HepG2 (cell line): Measurements from ENCODE around the gene TC2N. TPM values are rescaled to one million over a fixed set of nuclear protein-coding genes. Genes with fewer than 3 reads are reported as not detected.

Source experiments
- ATAC-seq: fragments of 200-7000 bp; cut with Tn5 transposase; 3 replicates; pipeline ENCODE4 v1.9.1; 2020; ENCODE audit warnings: mild to moderate bottlenecking, moderate library complexity
- BruUV-seq: library from RNA; stranded (reverse); fragments of 400-500 nt; replicated peaks from 2 replicates; lab custom pipeline; 2021; lab: Mats Ljungman, UMichigan
- CTCF ChIA-PET: fragments of 300-600 bp; formaldehyde crosslinking; extraction: SDS; loops from one replicate; lab custom pipeline; 2021; ENCODE audit warnings: low total read pairs, inconsistent platforms, low intra/inter-chr PET ratio; lab: Yijun Ruan, JAX
- POLR2A ChIA-PET: fragments of 350-600 bp; sonication (Branson Sonifier 250); formaldehyde crosslinking; loops from one replicate; lab custom pipeline; 2020; ENCODE audit warnings: antibody characterized with exemption, inconsistent platforms; lab: Yijun Ruan, JAX
- DNase-seq: peaks from one replicate; pipeline ENCODE4 v3.0.0-alpha.2; 2015; ENCODE audit warnings: low spot score
- FAIRE-seq: peaks from 3 replicates; lab custom pipeline; 2011; peaks lifted over from hg19 to GRCh38; lab: Jason Lieb, UNC
- H2AFZ ChIP-seq: one replicate; pipeline ENCODE4 v1.6.1; 2011; ENCODE audit warnings: low read length, inconsistent platforms
- H3K27ac ChIP-seq: fragments of 300-600 bp; 3 replicates; pipeline ENCODE4 v1.8.0; 2011; ENCODE audit warnings: mixed run types, mild to moderate bottlenecking, mixed read lengths, low read length, inconsistent platforms; ENCODE audit not compliant: insufficient read depth; ENCODE audit errors: extremely low read length
- H3K27me3 ChIP-seq, 2 experiments: fragments of 200-600 bp in 1 of 2; 2 replicates in 1 of 2; 3 replicates in 1 of 2; pipeline versions ENCODE4 v1.6.0 to v1.8.0; 2011; ENCODE audit warnings: low read length in 2 of 2, mild to moderate bottlenecking in 2 of 2, moderate library complexity in 2 of 2, inconsistent platforms in 1 of 2; ENCODE audit not compliant: insufficient read depth in 2 of 2, control insufficient read depth in 1 of 2
- H3K36me3 ChIP-seq, 2 experiments: fragments of 200-600 bp in 1 of 2; replicated peaks in 1 of 2; 2 replicates in 1 of 2; 3 replicates in 1 of 2; pipeline versions ENCODE4 v1.5.1 to v1.8.0; 2011; ENCODE audit warnings: low read length in 2 of 2, inconsistent platforms in 1 of 2; ENCODE audit not compliant: insufficient read depth in 2 of 2, control insufficient read depth in 1 of 2
- H3K4me1 ChIP-seq: 2 replicates; pipeline ENCODE4 v1.5.1; 2012; ENCODE audit warnings: low read length, inconsistent platforms; ENCODE audit not compliant: insufficient read depth
- H3K4me2 ChIP-seq: 2 replicates; pipeline ENCODE4 v1.6.0; 2011; ENCODE audit warnings: low read depth, low read length, inconsistent platforms
- H3K4me3 ChIP-seq, 3 experiments: fragments of 200-600 bp in 1 of 3; sonication (generic), shearing (Covaris generic) in 1 of 3; replicated peaks in 1 of 3; 2 replicates each; pipeline ENCODE4 v1.5.1; 2011 to 2016; ENCODE audit warnings: low read length in 3 of 3, inconsistent platforms in 2 of 3, low read depth in 2 of 3, mild to moderate bottlenecking in 2 of 3, control low read depth in 1 of 3, mixed read lengths in 1 of 3; ENCODE audit not compliant: insufficient read depth in 1 of 3
- H3K79me2 ChIP-seq: one replicate; pipeline ENCODE4 v1.6.1; 2011; ENCODE audit warnings: low read length, inconsistent platforms; ENCODE audit not compliant: insufficient read depth
- H3K9ac ChIP-seq: 2 replicates; pipeline ENCODE4 v1.6.0; 2011; ENCODE audit warnings: mild to moderate bottlenecking, low read depth, low read length, inconsistent platforms; ENCODE audit not compliant: insufficient read depth
- H3K9me3 ChIP-seq: 2 replicates; pipeline ENCODE4 v1.5.1; 2012; ENCODE audit warnings: mild to moderate bottlenecking, low read length
- H4K20me1 ChIP-seq: 2 replicates; pipeline ENCODE4 v1.6.0; 2011; ENCODE audit warnings: inconsistent platforms, mild to moderate bottlenecking, low read length, moderate library complexity; ENCODE audit not compliant: insufficient read depth
- GABPA ChIP-seq, 2 experiments: IDR thresholded peaks; 2 replicates each; pipeline ENCODE4 v1.6.1; 2011 to 2016; ENCODE audit warnings: low read depth in 2 of 2, low read length in 1 of 2, missing biosample characterization in 1 of 2, missing genetic modification characterization in 1 of 2
- HDAC6 ChIP-seq: fragments of 200-600 bp; sonication (generic); IDR thresholded peaks from 2 replicates; pipeline ENCODE4 v1.7.0; 2017; ENCODE audit warnings: mild to moderate bottlenecking, antibody characterized with exemption, low read length, low read depth
- KDM1A ChIP-seq: IDR thresholded peaks from 2 replicates; pipeline ENCODE4 v1.6.1; 2016; ENCODE audit warnings: missing compliant biosample characterization
- KDM5B ChIP-seq: sonication (generic); formaldehyde crosslinking; IDR thresholded peaks from 2 replicates; pipeline ENCODE4 v1.4.0; 2020; ENCODE audit warnings: missing genetic modification reagents, mild to moderate bottlenecking, borderline replicate concordance
- MXD4 ChIP-seq: IDR thresholded peaks from 2 replicates; pipeline ENCODE4 v1.6.1; 2016; ENCODE audit warnings: mild to moderate bottlenecking, missing biosample characterization, missing genetic modification reagents
- NFRKB ChIP-seq: fragments of 450-650 bp; IDR thresholded peaks from 2 replicates; pipeline ENCODE4 v1.6.1; 2017
- TBX3 ChIP-seq: fragments of 450-650 bp; IDR thresholded peaks from 2 replicates; pipeline ENCODE4 v1.6.1; 2017; ENCODE audit warnings: antibody characterized with exemption, mild to moderate bottlenecking, inconsistent platforms, borderline replicate concordance
- ZNF33B ChIP-seq: sonication (generic); formaldehyde crosslinking; IDR thresholded peaks from 2 replicates; pipeline ENCODE4 v1.5.1; 2020; ENCODE audit warnings: mild to moderate bottlenecking, missing genetic modification reagents
- ZNF546 ChIP-seq: sonication (generic); formaldehyde crosslinking; conservative IDR thresholded peaks from 2 replicates; pipeline ENCODE4 v1.8.1; 2023; ENCODE audit warnings: mild to moderate bottlenecking, missing genetic modification reagents
- ZNF557 ChIP-seq: sonication (generic); formaldehyde crosslinking; IDR thresholded peaks from 2 replicates; pipeline ENCODE4 v1.4.0; 2020; ENCODE audit warnings: missing genetic modification reagents
- ZNF720 ChIP-seq: sonication (generic); formaldehyde crosslinking; IDR thresholded peaks from 2 replicates; pipeline ENCODE4 v1.4.0; 2020; ENCODE audit warnings: missing genetic modification reagents
- WGBS: methylation state at CpG from one replicate; pipeline ENCODE4 v1.1.6; 2017; ENCODE audit warnings: low lambda C conversion rate; 5-methylcytosine and 5-hydroxymethylcytosine counted together
- in situ Hi-C: cut with HindIII; loops from 2 replicates; pipeline ENCODE4 v1.10.0; 2017; ENCODE audit warnings: low pct_unique_long_range_greater_than_20kb; ENCODE audit not compliant: extremely low pct_ligation_motif_present
- intact Hi-C: fragments of 100-400 bp; cut with micrococcal nuclease; formaldehyde crosslinking; loops from one replicate; pipeline ENCODE4 v1.10.0; 2022; ENCODE audit not compliant: unreplicated experiment
- polyA plus RNA-seq, 8 experiments: library from polyadenylated mRNA; depleted of rRNA in 3 of 8; stranded (reverse) in 7 of 8; unstranded in 1 of 8; fragments of >200 nt; fragmentation: Illumina TruSeq in 4 of 8; extraction: Trizol in 4 of 8; gene quantifications; 2 replicates each; pipeline versions ENCODE4 v1.2.1 to v1.2.3, GENCODE V29; 2011 to 2016; ENCODE audit warnings: low read depth in 4 of 8, missing spikeins in 1 of 8, mixed read lengths in 1 of 8; ENCODE audit not compliant: insufficient read depth in 1 of 8
- total RNA-seq, 5 experiments: library from RNA; depleted of rRNA; stranded (reverse); fragments of >200 nt; fragmentation: Illumina TruSeq; extraction: Trizol; gene quantifications; 2 replicates each; pipeline ENCODE4 v1.2.3, GENCODE V29; 2016; ENCODE audit warnings: low read depth in 1 of 5
- TF ChIP-seq, protein P1 (sequence below): IDR thresholded peaks from 2 replicates; pipeline ENCODE4 v1.6.1; 2012; ENCODE audit warnings: low read length, improper control_type of control experiment
- TF ChIP-seq, protein P2 (sequence below): sonication (generic); formaldehyde crosslinking; IDR thresholded peaks from 2 replicates; pipeline ENCODE4 v1.4.0; 2020; ENCODE audit warnings: missing genetic modification reagents

The TC2N gene
- total and polyA plus RNA-seq, 2 of the 13 experiments (the other 11 are each of a cell fraction or from before 2014, with no cell fraction given): 0.03 TPM; not detected in 1

DNA sequence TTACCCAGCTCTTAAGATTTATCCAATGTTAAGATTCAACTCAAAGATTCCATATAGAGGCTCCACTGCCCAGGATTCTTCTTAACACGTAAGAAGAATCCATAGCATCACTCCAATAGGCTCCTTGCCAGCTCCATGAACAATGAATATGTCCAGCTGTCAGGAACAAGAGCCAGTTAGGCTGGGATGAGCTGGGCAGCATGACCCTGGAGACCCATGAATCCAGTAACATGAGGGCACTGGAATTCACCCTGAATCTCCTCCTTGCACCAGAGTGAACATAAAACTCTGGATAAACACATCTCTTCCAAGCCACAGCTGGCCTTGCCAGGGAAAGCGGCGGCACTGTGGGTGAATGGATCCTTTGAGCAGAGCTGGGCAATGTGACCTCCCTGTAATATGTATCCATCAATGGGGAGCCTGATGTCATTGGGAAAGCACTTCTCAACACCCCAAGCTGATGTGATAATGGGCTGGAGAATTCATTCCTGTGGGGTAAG is 24.4 kb upstream of the TC2N start:
- in situ Hi-C loops: no loop called here
- WGBS: 59% methylated on average over 3 of the region's 3 CpGs
- TF ChIP-seq ZNF720 (CRISPR knock-in tag) (no peak), KDM1A (CRISPR knock-in tag) (no peak), ZNF546 (CRISPR knock-in tag) (no peak), ZNF557 (no peak), GABPA (IDR thresholded peaks at IDR 0.05; ENCODE audit: low read depth, low read length) (no peak), GABPA (CRISPR knock-in tag; IDR thresholded peaks at IDR 0.05; ENCODE audit: low read depth) (no peak), MXD4 (CRISPR knock-in tag) (no peak), HDAC6 (no peak), NFRKB (no peak), KDM5B (CRISPR knock-in tag) (no peak), TBX3 (no peak), ZNF33B (CRISPR knock-in tag) (no peak)
- TF ChIP-seq, protein P1, sequence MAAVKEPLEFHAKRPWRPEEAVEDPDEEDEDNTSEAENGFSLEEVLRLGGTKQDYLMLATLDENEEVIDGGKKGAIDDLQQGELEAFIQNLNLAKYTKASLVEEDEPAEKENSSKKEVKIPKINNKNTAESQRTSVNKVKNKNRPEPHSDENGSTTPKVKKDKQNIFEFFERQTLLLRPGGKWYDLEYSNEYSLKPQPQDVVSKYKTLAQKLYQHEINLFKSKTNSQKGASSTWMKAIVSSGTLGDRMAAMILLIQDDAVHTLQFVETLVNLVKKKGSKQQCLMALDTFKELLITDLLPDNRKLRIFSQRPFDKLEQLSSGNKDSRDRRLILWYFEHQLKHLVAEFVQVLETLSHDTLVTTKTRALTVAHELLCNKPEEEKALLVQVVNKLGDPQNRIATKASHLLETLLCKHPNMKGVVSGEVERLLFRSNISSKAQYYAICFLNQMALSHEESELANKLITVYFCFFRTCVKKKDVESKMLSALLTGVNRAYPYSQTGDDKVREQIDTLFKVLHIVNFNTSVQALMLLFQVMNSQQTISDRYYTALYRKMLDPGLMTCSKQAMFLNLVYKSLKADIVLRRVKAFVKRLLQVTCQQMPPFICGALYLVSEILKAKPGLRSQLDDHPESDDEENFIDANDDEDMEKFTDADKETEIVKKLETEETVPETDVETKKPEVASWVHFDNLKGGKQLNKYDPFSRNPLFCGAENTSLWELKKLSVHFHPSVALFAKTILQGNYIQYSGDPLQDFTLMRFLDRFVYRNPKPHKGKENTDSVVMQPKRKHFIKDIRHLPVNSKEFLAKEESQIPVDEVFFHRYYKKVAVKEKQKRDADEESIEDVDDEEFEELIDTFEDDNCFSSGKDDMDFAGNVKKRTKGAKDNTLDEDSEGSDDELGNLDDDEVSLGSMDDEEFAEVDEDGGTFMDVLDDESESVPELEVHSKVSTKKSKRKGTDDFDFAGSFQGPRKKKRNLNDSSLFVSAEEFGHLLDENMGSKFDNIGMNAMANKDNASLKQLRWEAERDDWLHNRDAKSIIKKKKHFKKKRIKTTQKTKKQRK: no peak
- TF ChIP-seq, protein P2, sequence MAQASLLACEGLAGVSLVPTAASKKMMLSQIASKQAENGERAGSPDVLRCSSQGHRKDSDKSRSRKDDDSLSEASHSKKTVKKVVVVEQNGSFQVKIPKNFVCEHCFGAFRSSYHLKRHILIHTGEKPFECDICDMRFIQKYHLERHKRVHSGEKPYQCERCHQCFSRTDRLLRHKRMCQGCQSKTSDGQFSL (CRISPR knock-in tag): no peak
- Histone ChIP-seq H3K79me2 (no peaks in the 10 kb centered on the region), H3K27me3 (no peaks in the 10 kb centered on the region), H2AFZ (no peak overlapping the region), H3K9me3 (no peaks in the 10 kb centered on the region), H3K4me2 (no peak overlapping the region), H4K20me1 (no peaks in the 10 kb centered on the region), H3K36me3 (no peaks in the 10 kb centered on the region), H3K9ac (no peak overlapping the region), H3K4me3 (no peak overlapping the region), H3K4me1 (peaks cover under 1% of the 10 kb centered on the region; the same call in 1 of the 2 replicates), H3K27ac (no peak overlapping the region)
- no peak for FAIRE-seq
- BruUV-seq: no TSS peak
- DNase-seq: no peak
- intact Hi-C loops: no loop called here
- ChIA-PET CTCF (no interaction called here), POLR2A (no interaction called here)
- ATAC-seq: no peak
